HG02763 (cell line): Measurements from ENCODE around the gene ERC1.
"Not testable (repeated sequence)": the region's sequence is repeated elsewhere in the genome, so short reads cannot be mapped to it uniquely, and the experiment has no call there.

Source experiments
- ATAC-seq: cut with Tn5 transposase; IDR thresholded peaks from one replicate; pipeline ENCODE4 v1.9.1; 2021; ENCODE audit warnings: mild to moderate bottlenecking, moderate library complexity; ENCODE audit not compliant: unreplicated experiment

ERC1 gene

DNA sequence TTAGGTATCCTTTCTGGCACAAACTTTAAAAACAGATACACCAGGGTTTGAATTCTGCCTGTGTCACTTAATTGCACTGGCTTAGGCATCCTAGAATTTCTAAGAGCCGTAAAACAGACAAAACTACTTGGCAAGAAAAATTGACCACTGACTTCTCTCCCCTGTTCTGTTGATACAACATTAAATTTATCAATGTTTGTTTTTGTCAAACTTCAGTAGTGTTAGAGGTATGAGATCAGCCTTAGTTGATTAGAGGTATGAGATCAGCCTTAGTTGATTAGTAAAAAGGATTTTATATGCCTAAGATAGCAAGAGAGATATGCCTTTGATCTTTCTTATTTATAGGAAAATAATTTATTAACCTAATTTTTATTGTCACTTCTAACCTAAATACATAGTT, 320.1 kb downstream of the ERC1 start:
- no peak for ATAC-seq

- no peak for ATAC-seq
Observed at GRCh38 chr12:1313906-1314305, 322.9 kb downstream of the ERC1 start.

GRCh38 chr12:1314523-1314922, 323.5 kb downstream of the ERC1 start:
- no peak for ATAC-seq

DNA sequence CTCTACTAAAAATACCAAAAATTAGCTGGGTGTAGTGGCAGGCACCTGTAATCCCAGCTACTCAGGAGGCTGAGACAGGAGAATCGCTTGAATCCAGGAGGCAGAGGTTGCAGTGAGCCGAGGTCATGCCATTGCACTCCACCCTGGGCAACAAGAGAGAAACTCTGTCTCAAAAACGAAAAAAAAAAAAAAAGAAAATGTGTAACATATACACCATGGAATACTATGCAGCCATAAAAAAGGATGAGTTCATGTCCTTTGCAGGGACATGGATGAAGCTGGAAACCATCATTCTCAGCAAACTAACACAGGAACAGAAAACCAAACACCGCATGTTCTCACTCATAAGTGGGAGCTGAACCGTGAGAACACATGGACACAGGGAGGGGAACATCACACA, 326.0 kb downstream of the ERC1 start:
- ATAC-seq: not testable (repeated sequence)

GRCh38 chr12:1318327-1319031, 327.5 kb downstream of the ERC1 start:
- no peak for ATAC-seq

GRCh38 chr12:1319212-1319611, 328.2 kb downstream of the ERC1 start:
- no peak for ATAC-seq

DNA sequence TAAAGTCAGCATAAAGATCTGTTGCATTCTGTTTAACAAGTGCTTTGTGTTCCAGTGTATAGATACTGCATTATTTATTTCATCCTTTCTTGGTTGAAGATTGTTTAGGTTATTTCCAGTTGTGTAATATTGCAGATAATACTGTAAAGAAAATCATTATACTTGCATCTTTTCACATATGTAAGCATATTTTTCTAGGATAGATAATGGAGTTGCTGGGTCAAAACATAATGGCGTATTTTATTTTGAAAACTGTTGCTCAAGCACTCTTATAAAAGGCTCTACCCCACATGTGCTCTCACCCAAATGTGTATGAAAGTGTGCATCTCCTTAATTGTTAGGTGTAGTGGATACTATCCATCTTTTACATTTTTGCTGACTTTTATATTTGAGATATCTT, 329.0 kb downstream of the ERC1 start:
- no peak for ATAC-seq

DNA sequence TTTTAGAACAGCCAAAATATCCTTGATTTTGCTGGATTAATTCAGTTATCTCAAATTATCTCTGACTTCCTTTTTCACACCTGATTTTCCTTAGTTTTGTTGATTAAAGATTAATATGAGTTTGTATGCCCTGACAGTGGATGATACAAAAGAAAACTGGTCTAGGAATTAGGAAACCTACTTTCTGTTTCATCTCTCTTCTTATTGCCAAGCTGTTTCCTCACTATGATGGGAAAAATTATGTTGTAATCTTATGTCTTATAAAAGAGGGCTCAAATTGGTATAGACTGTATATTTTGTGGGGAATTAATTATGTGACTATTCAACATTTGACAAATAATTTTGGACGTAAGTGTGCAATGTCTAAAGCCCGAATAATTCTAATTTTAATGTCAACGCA, 331.8 kb downstream of the ERC1 start:
- no peak for ATAC-seq

DNA sequence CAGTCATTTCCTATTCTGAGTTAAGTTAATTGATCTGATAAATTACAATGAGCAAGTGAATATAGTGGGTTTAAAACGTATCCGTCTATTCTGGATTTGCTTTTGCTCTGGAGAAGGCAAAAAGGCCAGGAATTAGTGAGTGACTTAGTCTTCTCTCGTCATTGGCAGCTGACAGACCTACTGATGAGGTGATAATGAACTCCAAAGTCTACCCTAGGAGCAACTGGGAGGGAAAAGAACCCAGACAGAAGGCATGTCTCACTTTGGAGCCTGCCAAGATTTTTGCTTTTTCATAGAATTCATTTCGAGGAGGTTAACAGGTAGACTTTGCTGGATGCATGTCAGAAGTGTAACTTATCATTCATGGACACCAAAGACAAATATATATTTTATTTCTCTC, 333.1 kb downstream of the ERC1 start:
- no peak for ATAC-seq

GRCh38 chr12:1324910-1325309, 333.9 kb downstream of the ERC1 start:
- no peak for ATAC-seq

GRCh38 chr12:1325666-1326065, 334.6 kb downstream of the ERC1 start:
- no peak for ATAC-seq

DNA sequence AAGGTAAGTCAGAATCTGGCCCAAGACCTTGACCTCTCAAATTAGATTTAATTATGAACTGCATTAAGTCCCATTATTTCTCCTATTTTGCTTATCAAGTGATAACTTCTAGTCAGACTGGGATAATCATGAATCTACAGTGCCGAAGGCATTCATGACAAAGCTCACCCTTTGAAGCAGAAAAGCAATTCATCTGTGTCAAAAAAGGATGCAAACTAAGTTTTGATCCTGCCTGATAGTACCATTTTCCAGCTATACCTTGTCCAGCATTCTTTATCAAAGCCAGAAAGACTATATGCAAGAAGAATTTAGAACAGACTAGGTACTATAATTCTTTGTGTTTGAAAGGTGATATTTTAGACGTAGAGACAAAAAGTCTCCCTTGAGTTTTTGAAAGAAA, 335.2 kb downstream of the ERC1 start:
- no peak for ATAC-seq

DNA sequence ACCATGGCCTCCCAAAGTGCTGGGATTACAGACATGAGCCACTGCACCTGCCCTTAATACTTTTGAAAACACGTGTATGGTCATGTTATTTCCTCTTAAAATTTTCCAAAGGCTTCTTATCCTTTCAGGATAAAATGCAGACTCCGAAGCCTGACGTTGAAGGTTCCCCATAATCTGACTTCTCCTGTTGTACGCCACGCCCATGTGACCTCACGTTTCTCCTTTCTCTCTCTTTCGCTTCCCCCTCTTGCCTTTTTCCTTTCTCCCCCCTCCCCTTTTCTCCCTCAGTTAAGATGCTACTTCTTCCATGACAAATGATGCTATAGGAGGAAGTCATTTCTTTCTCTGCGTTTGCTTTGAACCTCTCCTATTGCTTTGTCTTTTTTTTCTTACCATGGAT, 337.4 kb downstream of the ERC1 start:
- ATAC-seq: no peak

- ATAC-seq: no peak
Observed at GRCh38 chr12:1329784-1330476, 338.9 kb downstream of the ERC1 start.

DNA sequence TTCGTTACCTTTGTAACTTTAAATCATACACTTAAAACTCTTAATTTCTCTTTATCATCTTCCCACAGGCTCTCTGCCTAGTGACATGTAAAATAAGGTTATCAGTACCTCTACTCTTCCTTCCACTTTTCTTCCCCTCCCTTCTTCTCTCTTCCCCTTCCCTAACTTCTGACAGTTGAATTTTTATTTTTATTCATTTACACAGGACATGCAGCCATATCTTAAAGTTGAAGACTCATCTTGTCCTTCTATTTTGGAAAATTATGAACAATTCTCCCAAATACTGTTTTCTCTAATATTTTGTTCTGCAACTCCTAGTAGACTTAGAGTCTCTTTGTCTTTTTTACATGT, 339.4 kb downstream of the ERC1 start:
- no peak for ATAC-seq

DNA sequence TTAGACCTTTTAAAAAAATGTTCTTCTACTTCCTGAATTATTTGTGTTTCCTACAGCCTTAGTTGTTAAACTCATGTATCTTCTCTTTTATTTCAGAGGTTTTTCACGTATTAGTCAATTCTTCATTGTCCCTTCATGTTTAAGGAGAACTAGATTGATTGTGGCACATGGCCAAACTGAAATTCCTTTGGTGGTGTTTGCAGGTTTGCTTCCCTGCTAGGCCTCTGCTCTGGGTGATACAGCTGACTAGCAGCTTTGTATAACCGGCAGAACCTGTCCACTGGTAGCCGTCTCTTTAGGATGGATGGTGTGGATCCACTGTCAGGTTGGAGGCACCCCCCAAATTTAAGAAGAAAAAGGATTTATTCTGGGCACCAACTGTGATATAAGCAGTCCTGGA, 341.3 kb downstream of the ERC1 start:
- no peak for ATAC-seq

GRCh38 chr12:1338483-1339177, 347.6 kb downstream of the ERC1 start:
- ATAC-seq: no peak

DNA sequence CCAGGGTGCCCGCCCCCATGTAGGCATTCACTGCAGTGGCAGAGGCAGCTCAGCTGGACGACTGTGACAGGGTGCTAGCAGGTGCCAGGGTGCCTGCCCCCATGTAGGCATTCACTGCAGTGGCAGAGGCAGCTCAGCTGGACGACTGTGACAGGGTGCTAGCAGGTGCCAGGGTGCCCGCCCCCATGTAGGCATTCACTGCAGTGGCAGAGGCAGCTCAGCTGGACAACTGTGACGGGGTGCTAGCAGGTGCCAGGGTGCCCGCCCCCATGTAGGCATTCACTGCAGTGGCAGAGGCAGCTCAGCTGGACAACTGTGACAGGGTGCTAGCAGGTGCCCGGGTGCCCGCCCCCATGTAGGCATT, 348.1 kb downstream of the ERC1 start:
- not testable (repeated sequence) for ATAC-seq

GRCh38 chr12:1339618-1340319, 348.7 kb downstream of the ERC1 start:
- ATAC-seq: no peak

GRCh38 chr12:1341270-1341669, 350.2 kb downstream of the ERC1 start:
- ATAC-seq: not testable (repeated sequence)

DNA sequence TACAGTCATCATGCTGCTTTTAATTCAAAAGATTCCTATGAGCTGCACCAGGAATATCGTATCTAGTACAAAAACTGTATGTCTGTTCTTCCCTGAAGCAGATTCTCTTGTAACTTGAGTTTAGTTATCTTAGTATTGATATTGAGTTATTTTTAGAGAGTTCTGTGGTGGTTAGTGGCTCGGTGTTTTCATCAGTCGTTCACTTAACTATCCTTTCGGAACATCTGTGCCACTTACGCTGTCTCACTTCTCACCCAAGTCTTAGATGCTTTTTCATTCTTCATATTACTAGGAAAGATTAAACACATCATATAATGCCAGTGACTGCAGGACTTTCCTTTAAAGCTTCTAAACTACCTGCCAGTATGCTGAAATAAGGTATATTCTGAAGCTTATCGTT, 352.4 kb downstream of the ERC1 start:
- no peak for ATAC-seq

- no peak for ATAC-seq
Observed at GRCh38 chr12:1344245-1344644, 353.2 kb downstream of the ERC1 start.
